Measurements from ENCODE around the gene KIR3DL2.
"Not testable (repeated sequence)": the region's sequence is repeated elsewhere in the genome, so short reads cannot be mapped to it uniquely, and the experiment has no call there.

DNA sequence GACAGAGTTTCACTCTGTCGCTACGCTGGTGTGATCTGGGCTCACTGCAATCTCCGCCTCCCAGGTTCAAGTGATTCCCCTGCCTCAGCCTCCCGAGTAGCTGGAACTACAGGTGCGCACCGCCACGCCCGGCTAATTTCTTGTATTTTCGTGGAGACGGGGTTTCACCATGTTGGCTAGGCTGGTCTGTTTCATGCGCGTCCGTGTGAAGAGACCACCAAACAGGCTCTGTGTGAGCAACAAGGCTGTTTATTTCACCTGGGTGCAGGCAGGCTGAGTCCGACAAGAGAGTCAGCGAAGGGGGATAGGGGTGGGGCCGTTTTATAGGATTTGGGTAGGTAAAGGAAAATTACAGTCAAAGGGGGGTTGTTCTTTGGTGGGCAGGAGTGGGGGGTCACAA lies 43.9 kb downstream of the KIR3DL2 start:
- not testable (repeated sequence) for TF ChIP-seq POLR2A (IDR thresholded peaks at IDR 0.05)
- TF ChIP-seq, protein P1, sequence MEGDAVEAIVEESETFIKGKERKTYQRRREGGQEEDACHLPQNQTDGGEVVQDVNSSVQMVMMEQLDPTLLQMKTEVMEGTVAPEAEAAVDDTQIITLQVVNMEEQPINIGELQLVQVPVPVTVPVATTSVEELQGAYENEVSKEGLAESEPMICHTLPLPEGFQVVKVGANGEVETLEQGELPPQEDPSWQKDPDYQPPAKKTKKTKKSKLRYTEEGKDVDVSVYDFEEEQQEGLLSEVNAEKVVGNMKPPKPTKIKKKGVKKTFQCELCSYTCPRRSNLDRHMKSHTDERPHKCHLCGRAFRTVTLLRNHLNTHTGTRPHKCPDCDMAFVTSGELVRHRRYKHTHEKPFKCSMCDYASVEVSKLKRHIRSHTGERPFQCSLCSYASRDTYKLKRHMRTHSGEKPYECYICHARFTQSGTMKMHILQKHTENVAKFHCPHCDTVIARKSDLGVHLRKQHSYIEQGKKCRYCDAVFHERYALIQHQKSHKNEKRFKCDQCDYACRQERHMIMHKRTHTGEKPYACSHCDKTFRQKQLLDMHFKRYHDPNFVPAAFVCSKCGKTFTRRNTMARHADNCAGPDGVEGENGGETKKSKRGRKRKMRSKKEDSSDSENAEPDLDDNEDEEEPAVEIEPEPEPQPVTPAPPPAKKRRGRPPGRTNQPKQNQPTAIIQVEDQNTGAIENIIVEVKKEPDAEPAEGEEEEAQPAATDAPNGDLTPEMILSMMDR (IDR thresholded peaks at IDR 0.05 in 4 of 5, conservative IDR thresholded peaks at IDR 0.05 in 1 of 5), result not testable (repeated sequence)
